SKM-1 treated with dmso at 0.1 percent for 144 hours (cell line): ENCODE results near the gene MAP7D1.
"Not testable (repeated sequence)": the region's sequence is repeated elsewhere in the genome, so short reads cannot be mapped to it uniquely, and the experiment has no call there.

Experiments used
- DNase-seq: peaks from one replicate; lab custom pipeline; 2025; ENCODE audit not compliant: unreplicated experiment; lab: John Stamatoyannopoulos, UW

Gene MAP7D1

GRCh38 chr1:36166938-36167905 is 11.3 kb downstream of the MAP7D1 start:
- no peak for DNase-seq

- no peak for DNase-seq
Observed at GRCh38 chr1:36168514-36168913, 12.6 kb downstream of the MAP7D1 start.

DNA sequence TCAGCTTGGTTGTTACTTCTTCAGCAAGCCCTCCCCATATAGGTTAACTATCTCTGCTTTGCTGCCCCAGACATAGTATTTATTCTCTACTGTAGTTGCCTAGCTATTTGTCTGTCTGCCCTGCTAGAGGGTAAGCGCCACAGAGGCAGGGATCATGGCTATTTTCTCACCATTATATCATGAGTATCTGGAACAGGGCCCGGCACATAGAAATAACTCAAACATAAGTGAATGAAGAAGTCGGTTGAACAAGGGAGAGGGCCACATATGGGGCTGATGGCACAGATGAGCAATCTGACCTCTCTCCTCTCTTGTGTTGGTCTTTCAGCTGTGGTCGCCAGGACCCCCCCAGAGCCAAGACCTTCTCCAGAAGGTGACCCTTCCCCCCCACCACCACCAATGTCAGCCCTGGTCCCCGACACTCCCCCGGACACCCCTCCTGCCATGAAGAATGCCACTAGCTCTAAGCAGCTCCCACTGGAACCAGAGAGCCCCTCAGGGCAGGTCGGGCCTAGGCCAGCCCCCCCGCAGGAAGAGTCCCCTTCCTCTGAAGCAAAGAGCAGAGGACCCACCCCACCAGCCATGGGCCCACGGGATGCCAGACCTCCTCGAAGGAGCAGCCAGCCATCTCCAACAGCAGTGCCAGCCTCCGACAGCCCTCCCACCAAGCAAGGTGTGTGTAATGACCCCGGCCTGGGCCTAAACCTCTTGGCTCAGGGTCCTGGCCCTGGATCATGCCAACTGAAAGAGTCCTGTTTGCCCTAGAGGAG is 14.9 kb downstream of the MAP7D1 start:
- no peak for DNase-seq

DNA sequence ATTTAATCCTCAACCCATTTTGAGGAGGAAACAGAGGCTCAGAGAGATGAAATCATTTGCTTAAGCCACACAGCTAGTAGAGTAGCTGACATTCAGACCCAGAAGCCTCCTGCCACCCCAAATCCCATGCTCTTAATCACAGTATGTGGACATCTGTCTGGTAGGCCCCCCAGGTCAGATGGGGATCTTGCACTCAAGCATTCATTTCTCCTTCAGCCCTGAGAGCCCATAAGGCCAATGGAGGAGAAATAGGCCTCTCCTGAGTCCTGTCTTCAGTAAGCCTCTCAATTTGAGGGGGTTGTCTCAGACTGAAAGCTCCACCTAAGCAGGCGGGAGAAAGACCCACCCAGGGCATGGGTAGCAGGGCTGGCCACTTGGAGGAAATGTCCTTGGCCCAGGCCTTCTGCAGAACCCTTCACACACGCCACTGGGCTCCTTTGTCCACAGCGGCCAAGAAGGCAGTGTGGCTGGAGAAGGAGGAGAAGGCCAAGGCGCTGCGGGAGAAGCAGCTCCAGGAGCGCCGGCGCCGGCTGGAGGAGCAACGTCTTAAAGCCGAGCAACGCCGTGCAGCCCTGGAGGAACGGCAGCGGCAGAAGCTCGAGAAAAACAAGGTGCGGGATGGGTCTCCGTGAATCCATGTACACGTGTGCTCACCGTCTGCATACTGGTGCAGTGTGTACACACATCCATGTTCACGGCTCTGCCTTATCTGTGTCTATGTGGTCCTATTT is 16.2 kb downstream of the MAP7D1 start:
- no peak for DNase-seq

GRCh38 chr1:36172983-36173382 is 17.0 kb downstream of the MAP7D1 start:
- DNase-seq: no peak

DNA sequence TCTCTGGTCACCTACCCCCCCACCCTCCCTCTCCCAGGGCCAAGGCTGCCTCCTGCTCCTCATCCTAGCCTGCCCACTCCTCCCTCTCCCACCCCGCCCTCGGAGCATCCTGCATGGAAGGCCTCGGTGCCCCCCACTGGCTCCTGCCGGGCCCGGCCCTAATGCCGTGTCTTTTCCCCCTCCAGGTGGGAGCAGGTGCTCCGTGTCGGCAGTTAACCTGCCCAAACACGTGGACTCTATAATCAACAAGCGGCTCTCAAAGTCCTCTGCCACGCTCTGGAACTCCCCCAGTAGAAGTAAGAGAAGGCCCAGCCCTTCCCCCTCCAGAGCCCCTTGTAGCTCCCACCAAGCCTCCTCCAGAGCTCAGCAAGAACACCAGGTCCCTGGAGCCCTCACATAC is 18.8 kb downstream of the MAP7D1 start:
- no peak for DNase-seq

- no peak for DNase-seq
Observed at GRCh38 chr1:36175137-36176095, 19.5 kb downstream of the MAP7D1 start.

DNA sequence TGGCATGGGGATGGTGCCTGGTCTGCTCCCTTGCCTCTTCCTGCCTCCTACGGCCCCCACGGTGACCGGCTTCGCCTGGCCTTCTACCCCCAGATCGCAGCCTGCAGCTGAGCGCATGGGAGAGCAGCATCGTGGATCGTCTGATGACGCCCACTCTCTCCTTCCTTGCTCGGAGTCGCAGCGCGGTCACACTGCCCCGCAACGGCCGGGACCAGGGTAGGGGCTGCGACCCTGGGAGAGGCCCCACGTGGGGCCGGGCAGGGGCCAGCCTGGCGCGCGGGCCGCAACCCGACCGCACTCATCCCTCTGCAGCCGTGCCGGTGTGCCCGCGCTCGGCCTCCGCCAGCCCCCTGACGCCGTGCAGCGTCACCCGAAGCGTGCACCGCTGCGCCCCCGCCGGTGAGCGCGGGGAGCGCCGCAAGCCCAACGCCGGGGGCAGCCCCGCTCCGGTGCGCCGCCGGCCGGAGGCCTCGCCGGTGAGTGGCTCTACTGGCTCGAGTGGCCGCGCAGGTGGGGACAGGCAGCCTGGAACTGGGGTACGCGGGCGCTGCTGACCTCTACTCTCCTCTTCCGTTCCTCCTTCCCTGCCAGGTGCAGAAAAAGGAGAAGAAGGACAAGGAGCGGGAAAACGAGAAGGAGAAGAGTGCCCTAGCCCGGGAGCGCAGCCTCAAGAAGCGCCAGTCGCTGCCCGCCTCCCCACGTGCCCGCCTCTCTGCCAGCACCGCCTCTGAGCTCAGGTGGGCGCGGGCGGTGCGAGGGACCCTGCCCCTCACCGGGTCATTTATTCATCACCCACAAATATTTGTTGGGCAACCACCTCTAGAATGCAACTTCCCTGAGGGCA is 20.4 kb downstream of the MAP7D1 start:
- DNase-seq: no peak

DNA sequence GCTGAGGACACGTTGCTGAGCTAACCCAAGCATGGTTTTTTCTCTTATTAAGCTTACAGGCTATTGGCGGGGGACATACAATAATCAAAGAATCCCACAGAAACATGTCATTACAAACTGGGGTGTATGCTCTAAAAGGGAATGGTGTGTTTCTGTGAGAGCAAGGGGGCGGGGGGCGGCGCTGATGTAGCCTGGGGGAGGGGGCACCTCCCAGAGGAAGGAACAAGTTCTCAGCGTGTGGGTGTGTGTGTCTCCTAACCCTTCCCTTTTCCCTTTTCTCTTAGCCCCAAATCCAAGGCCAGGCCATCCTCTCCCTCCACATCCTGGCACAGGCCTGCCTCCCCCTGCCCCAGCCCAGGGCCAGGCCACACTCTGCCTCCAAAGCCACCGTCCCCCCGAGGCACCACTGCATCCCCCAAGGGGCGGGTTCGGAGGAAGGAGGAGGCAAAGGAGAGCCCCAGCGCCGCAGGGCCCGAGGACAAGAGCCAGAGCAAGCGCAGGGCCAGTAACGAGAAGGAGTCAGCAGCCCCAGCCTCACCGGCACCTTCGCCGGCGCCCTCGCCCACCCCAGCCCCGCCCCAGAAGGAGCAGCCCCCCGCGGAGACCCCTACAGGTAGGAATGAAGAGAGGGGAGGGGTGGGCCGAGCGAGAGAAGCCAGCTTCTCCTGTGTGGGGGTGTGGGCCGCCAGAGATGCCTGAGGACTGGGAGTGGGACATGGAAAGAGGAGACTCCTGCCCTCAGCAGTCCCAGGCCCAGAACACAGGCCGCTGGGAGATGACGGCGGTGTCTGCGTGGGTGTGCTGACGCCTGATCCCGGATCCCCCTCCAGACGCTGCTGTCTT is 21.9 kb downstream of the MAP7D1 start:
- DNase-seq: no peak

GRCh38 chr1:36178471-36179219 is 22.7 kb downstream of the MAP7D1 start:
- no peak for DNase-seq

GRCh38 chr1:36179220-36179600 is 23.2 kb downstream of the MAP7D1 start:
- DNase-seq: no peak

DNA sequence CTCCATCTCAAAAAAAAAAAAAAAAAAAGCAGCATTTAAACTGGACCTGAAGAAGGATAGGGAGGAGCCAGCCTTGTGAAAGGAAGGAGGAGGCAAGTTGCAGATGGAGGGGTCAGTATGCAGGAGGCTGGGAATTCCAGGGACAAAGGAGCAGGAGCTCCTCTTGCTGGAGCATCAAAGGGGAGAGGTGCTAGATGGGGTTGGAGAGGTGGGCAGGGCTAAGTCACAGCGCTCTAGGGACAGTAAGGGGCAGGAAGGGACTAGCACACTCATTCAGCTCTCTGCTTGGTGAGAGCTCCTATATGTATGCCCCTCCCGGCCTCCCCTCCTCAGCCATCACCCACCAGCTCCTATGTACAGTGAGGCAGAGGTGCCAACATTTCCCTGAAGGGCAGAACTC is 26.8 kb downstream of the MAP7D1 start:
- no peak for DNase-seq

DNA sequence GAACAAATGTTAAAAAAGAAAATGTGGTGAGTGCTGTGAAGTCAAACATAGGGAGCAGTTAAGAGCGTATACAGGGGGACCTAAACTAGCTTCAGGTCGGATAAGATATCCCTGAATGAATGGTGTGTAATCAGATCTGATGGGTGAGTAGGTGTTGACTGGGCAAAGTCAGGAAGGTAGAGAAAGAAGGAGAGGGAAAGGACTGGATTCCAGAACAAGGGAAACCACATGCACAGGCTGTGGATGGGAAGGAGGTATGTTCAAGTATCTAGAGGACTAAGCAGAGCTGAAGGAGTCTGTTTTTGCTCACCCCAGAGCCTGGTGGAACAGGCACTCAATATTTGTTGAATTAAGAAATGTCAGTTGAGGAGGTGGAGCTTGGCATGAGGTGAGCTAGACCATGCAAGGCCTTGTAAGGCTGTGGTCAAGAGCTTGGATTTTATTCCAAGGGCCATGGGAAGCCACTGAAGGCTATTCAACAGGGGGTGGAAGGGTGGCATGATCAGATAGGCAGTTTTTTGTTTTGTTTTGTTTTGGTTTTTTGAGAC is 27.4 kb downstream of the MAP7D1 start:
- DNase-seq: no peak

DNA sequence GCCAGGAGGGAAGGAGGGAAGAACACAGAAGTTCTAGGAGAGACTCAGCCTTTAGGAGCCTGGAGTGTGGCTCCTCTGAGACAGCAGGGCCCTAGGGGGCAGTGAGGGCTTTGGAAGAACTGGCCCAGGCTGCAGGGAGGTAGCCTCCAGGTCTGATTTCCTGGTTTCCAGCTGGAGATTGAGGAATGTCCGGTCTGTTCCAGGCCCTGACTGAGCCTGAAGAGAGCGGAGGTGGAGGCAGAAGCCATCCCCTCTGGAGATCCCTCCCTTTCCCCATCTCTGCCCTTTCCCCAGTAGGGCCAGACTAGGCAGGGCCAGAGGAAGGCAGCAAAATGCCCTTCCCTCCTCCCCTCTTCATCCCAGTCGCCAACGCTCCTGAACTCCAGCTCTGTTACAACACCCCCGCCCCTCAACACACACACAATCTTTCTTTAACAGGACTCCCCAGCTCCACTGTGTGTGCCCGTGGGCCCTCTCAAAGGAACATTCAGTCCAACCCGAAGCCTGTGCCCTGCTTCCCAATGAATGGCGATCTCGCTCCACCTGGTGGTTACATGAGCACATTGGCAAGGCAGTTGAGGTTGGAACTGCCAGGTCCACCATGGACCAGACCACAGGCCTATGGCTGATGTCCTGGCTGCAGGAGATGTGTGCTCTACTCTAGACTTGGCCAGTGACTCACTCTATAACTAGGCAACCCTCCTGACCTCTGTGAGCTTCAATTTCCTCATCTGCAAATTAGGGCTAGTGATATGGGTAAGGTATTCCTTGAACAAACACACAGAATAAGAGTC is 32.0 kb downstream of the MAP7D1 start:
- peak; percentile 73 for DNase-seq

- not testable (repeated sequence) for DNase-seq
Observed at GRCh38 chr1:36196805-36197204, 40.8 kb downstream of the MAP7D1 start.

- DNase-seq: no peak
Observed at GRCh38 chr1:36198641-36199040, 42.7 kb downstream of the MAP7D1 start.
